Measurements from ENCODE around the gene LZTS2.
A peak's percentile ranks its signal among the peaks of the same experiment; 100 is the strongest.

The LZTS2 gene

GRCh38 chr10:100998183-100998990, 1.2 kb upstream of the LZTS2 start:
- peak; percentile 21 to 29 for DNase-seq (ENCODE audit: low read depth in 2 of 2, low spot score in 1 of 2)

GRCh38 chr10:100998991-100999741, 442 bp upstream of the LZTS2 start:
- peak; percentile 34 to 57 for DNase-seq (ENCODE audit: low read depth in 2 of 2, low spot score in 1 of 2)

DNA sequence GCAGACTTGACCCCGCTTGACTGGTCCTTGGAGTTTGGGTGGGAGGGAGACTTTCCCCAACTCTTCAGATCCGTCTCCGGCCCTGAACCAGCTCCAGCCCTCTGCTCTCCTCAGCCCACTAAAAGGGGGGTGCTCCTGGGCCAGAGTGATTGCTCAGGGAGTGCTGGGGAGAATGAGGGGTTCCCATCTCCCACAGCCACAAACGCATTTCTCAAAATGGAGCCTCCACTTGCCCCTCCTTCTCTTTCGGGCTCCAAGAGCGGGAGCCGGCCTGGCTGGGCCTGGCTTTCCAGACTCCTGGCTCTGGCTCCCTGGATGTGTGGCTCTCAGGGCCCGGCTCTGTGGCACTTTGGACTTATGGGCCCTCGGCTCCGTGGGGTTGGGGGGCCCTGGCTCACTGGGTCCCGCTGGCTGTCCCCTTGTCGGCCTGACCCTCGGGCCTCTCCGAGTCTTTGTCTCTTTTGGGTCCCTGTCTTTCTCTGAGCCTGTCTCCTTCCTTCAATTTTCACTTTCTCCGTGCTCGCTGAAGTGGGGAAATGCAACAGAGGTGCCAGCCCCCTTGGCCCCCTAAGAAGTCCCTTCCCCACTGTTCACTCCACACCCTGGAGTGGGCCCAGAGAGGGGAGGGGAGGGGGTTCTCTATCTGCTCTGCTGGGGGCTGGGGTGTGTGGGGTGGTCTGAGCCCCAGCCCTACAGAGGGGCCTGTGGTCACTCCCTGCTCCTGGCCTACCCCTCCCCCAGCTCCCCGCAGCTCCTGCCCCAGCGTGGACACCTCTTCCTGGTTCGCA, 713 bp downstream of the LZTS2 start:
- no peak for DNase-seq (ENCODE audit: low read depth in 2 of 2, low spot score in 1 of 2)

- no peak for DNase-seq (ENCODE audit: low read depth in 2 of 2, low spot score in 1 of 2)
Measured at GRCh38 chr10:101000915-101001658, 1.5 kb downstream of the LZTS2 start.

DNA sequence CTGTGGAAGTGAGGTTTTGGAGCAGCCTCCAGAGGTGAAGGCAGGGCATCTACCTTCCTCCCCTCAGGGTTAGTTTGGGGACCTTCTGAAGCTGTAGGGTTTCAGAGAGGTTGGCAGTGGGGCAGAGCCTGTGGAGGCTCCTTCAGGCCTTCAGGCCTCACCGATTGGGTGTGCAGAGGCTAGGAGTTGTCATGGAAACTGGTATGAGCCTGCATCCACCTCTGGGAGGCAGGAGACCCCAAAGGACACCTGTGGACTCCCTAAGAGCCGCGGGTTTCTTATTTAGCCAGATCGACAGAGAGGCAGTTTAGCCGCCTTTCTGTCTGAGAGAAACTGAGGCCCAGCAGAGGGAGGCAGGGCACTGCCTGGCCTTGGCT, 2.0 kb downstream of the LZTS2 start:
- DNase-seq (ENCODE audit: low read depth in 2 of 2, low spot score in 1 of 2) = no peak

- DNase-seq (ENCODE audit: low read depth in 2 of 2, low spot score in 1 of 2) = no peak
Measured at GRCh38 chr10:101002456-101002855, 2.8 kb downstream of the LZTS2 start.

DNA sequence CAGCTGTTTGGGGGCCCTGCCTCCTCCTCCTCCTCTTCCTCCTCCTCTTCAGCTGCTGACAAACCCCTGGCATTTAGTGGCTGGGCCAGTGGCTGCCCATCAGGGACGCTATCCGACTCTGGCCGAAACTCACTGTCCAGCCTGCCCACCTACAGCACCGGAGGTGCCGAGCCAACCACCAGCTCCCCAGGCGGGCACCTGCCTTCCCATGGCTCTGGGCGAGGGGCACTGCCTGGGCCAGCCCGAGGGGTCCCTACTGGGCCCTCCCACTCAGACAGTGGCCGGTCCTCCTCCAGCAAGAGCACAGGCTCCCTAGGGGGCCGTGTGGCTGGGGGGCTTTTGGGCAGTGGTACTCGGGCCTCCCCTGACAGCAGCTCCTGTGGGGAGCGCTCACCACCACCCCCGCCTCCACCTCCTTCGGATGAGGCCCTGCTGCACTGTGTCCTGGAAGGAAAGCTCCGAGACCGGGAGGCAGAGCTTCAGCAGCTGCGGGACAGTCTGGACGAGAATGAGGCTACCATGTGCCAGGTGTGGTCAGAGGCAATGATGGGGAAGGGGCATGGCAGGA, 4.1 kb downstream of the LZTS2 start:
- DNase-seq (ENCODE audit: low read depth in 2 of 2, low spot score in 1 of 2) = no peak

DNA sequence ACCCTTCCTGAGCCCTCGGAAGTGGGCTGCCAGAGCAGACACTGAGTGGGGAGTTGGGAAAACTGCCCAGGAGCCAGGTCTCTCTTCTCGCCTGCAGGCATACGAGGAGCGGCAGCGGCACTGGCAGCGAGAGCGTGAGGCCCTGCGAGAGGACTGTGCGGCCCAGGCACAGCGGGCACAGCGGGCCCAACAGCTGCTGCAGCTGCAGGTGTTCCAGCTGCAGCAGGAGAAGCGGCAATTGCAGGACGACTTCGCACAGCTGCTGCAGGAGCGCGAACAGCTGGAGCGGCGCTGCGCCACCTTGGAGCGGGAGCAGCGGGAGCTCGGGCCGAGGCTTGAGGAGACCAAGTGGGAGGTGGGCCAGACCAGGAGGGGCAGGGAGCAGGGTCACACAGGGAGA, 5.8 kb downstream of the LZTS2 start:
- DNase-seq (ENCODE audit: low read depth in 2 of 2, low spot score in 1 of 2) = no peak

DNA sequence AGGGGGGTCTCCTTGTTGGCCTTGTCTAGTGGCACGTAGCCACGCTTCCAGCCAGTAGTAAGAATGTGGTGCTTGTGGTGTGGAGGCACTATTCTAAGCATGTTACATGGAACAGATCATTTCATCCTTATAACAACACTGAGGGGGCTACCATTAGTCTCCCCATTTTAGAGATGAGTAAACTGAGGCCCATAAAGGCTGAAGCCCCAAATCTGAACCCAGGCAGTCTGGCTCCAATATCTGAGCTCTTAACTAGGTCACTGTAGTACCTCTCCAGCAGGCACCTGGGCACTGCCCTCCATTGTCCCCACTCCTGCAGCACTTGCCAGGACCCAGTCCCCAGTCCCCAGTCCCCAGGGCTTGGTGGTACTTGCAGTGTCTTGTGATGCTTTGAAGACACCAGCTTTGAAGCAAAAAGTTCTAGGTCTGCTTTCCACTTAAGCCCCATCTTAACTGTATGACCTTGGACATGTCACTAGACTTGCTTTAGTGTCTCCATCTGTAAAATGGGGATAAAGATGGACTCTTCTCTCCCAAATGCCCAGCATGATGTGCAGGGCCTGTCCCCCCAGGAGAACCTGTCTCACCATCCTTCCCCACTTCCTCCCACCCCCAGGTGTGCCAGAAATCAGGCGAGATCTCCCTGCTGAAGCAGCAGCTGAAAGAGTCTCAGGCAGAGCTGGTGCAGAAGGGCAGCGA, 6.4 kb downstream of the LZTS2 start:
- no peak for DNase-seq (ENCODE audit: low read depth in 2 of 2, low spot score in 1 of 2)

GRCh38 chr10:101006593-101007098, 7.0 kb downstream of the LZTS2 start:
- no peak for DNase-seq (ENCODE audit: low read depth in 2 of 2, low spot score in 1 of 2)

GRCh38 chr10:101007099-101007711, 7.6 kb downstream of the LZTS2 start:
- no peak for DNase-seq (ENCODE audit: low read depth in 2 of 2, low spot score in 1 of 2)

GRCh38 chr10:101007915-101008822, 8.6 kb downstream of the LZTS2 start:
- no peak for DNase-seq (ENCODE audit: low read depth in 2 of 2, low spot score in 1 of 2)

DNA sequence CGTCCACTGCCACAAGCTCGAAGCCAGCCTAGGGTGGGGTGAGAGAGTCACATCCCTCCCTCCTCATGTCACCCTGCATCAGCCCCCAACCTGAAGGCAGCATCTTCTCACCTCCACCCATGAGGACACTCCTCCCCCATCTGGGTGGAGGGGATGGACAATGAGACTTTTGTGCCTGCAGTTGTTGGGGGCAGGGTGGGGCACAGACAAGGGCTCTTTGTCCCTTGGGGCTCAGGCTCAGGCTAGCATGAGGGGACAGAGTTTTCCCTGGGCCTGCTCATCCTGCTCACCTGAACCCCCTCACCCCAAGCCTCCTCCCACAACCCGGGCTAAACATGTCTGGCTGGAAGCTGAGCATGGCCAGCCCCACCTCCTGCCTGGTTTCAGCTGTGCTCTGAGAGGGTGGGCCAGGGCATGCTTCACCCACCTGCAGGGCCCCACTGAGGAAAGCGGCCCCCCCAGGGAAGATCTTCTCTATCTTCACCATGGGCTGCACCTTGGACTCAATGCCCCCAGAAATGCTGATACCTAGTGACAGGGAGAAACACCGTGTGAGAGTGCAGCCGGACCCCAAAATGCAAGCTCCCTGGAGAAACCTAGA, 9.3 kb downstream of the LZTS2 start:
- DNase-seq (ENCODE audit: low read depth in 2 of 2, low spot score in 1 of 2) = no peak

DNA sequence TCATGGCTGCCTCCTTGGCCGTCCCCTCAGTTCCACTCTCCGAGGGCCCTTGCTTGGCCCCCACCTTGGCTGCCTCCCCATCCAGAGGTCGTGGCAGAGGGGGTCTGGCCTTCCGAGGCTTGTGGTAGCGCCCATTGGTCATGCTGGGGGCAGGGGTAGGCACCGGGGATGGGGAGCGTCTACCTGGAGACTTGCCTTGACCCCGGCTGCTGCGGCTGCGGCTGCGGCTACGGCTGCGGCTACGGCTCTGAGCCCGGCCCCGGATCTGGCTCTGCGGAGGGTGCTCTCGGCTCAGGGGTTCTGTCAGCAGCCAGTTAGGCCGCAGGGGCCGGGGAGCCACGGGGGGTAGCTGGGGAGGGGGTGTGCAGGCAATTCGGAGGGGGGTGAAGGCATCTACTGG, 10.7 kb downstream of the LZTS2 start:
- DNase-seq (ENCODE audit: low read depth in 2 of 2, low spot score in 1 of 2) = no peak

GRCh38 chr10:101011517-101012423, 12.2 kb downstream of the LZTS2 start:
- no peak for DNase-seq (ENCODE audit: low read depth in 2 of 2, low spot score in 1 of 2)

- peak in 1 of 2 donors; percentile 54 for DNase-seq (ENCODE audit: low read depth in 2 of 2, low spot score in 1 of 2)
Measured at GRCh38 chr10:101012525-101013364, 13.1 kb downstream of the LZTS2 start.
